GM19463 (cell line): ENCODE data around the gene EHD2.
"Not testable (repeated sequence)": the region's sequence is repeated elsewhere in the genome, so short reads cannot be mapped to it uniquely, and the experiment has no call there.

Source experiments
- ATAC-seq: cut with Tn5 transposase; IDR thresholded peaks from one replicate; pipeline ENCODE4 v1.9.1; 2021; ENCODE audit warnings: mild to moderate bottlenecking, moderate library complexity; ENCODE audit not compliant: unreplicated experiment

Gene EHD2

GRCh38 chr19:47766670-47767069 lies 53.4 kb downstream of the EHD2 start:
- no peak for ATAC-seq

- ATAC-seq = no peak
These were observed 54.1 kb downstream of the EHD2 start for GRCh38 chr19:47767349-47767748.

GRCh38 chr19:47768604-47769003 lies 55.4 kb downstream of the EHD2 start:
- ATAC-seq = no peak

GRCh38 chr19:47769534-47769933 lies 56.3 kb downstream of the EHD2 start:
- no peak for ATAC-seq

- ATAC-seq = not testable (repeated sequence)
These were observed 58.1 kb downstream of the EHD2 start for GRCh38 chr19:47771291-47771690.

GRCh38 chr19:47776568-47776967 lies 63.3 kb downstream of the EHD2 start:
- ATAC-seq = no peak

- ATAC-seq = not testable (repeated sequence)
These were observed 64.2 kb downstream of the EHD2 start for GRCh38 chr19:47777245-47778048.

GRCh38 chr19:47778049-47778953 lies 65.1 kb downstream of the EHD2 start, which contains the start of gene SELENOW:
SELENOW (plus strand) TSS chr19:47778703; CDS start chr19:47778786, 83 bp downstream.
- ATAC-seq = peak; percentile 78

GRCh38 chr19:47778954-47779351 lies 65.7 kb downstream of the EHD2 start:
- no peak for ATAC-seq

GRCh38 chr19:47779524-47780214 lies 66.4 kb downstream of the EHD2 start:
- ATAC-seq = no peak

- ATAC-seq = no peak
These were observed 67.0 kb downstream of the EHD2 start for GRCh38 chr19:47780215-47780551.

GRCh38 chr19:47781590-47782262 lies 68.5 kb downstream of the EHD2 start:
- ATAC-seq = no peak

- ATAC-seq = no peak
These were observed 73.3 kb downstream of the EHD2 start for GRCh38 chr19:47786566-47786965.

GRCh38 chr19:47787307-47787706 lies 74.1 kb downstream of the EHD2 start:
- ATAC-seq = not testable (repeated sequence)

GRCh38 chr19:47789811-47790210 lies 76.6 kb downstream of the EHD2 start:
- not testable (repeated sequence) for ATAC-seq

- no peak for ATAC-seq
These were observed 77.2 kb downstream of the EHD2 start for GRCh38 chr19:47790398-47790814.

GRCh38 chr19:47792616-47793015 lies 79.4 kb downstream of the EHD2 start:
- ATAC-seq = no peak
